Gastrocnemius medialis (tissue), 4 donors: ENCODE data around the gene TMEM267.

Source experiments
- CTCF ChIP-seq, 5 experiments: fragments of 450-650 bp in 3 of 5; fragments of 200-600 bp in 2 of 5; sonication (generic) in 2 of 5; IDR thresholded peaks in 4 of 5; conservative IDR thresholded peaks in 1 of 5; 1 replicate in 4 of 5; 2 replicates in 1 of 5; pipeline ENCODE4 v1.5.1; 2016 to 2019; ENCODE audit warnings: antibody characterized with exemption in 5 of 5, mild to moderate bottlenecking in 3 of 5, moderate library complexity in 3 of 5
- POLR2A ChIP-seq, 2 donors: fragments of 450-650 bp; IDR thresholded peaks; one replicate each; pipeline ENCODE4 v1.6.1; 2017; ENCODE audit warnings: antibody characterized with exemption in 2 of 2, mild to moderate bottlenecking in 2 of 2, moderate library complexity in 2 of 2

- no peak for TF ChIP-seq CTCF (IDR thresholded peaks at IDR 0.05 in 4 of 5, conservative IDR thresholded peaks at IDR 0.05 in 1 of 5)
- TF ChIP-seq POLR2A (IDR thresholded peaks at IDR 0.05) = no peak
These were observed 47.0 kb upstream of the TMEM267 start for GRCh38 chr5:43530648-43531047.
